Tibial nerve (tissue), 4 donors: ENCODE measurements around the gene MIA2. TPM values are rescaled to one million over a fixed set of nuclear protein-coding genes. Genes with fewer than 3 reads are reported as not detected.
"Not testable (repeated sequence)": the region's sequence is repeated elsewhere in the genome, so short reads cannot be mapped to it uniquely, and the experiment has no call there.

Source experiments
- DNase-seq, 2 donors: peaks; one replicate each; pipeline ENCODE4 v3.0.0-alpha.2; 2019; ENCODE audit warnings: low spot score in 2 of 2
- H3K27ac ChIP-seq, 4 donors: fragments of 200-600 bp; sonication (generic) in 3 of 4; one replicate each; pipeline ENCODE4 v1.5.1; 2017 to 2019; ENCODE audit warnings: mild to moderate bottlenecking in 1 of 4
- H3K27me3 ChIP-seq, 2 donors: fragments of 200-600 bp; sonication (generic) in 1 of 2; one replicate each; pipeline versions ENCODE4 v1.5.1 to v1.6.0; 2017 to 2019
- H3K36me3 ChIP-seq, 3 donors: fragments of 200-600 bp; sonication (generic); one replicate each; pipeline ENCODE4 v1.5.1; 2018 to 2019
- H3K4me1 ChIP-seq, 4 donors: fragments of 200-600 bp; sonication (generic) in 3 of 4; one replicate each; pipeline ENCODE4 v1.5.1; 2017 to 2019
- H3K4me3 ChIP-seq, 4 donors: fragments of 200-600 bp; sonication (generic) in 3 of 4; one replicate each; pipeline ENCODE4 v1.5.1; 2017 to 2019; ENCODE audit warnings: mild to moderate bottlenecking in 1 of 4, moderate library complexity in 1 of 4
- H3K9me3 ChIP-seq, 4 donors: fragments of 200-600 bp; sonication (generic) in 3 of 4; one replicate each; pipeline ENCODE4 v1.5.1; 2017 to 2019
- EP300 ChIP-seq, 2 donors: sonication (generic); formaldehyde crosslinking; IDR thresholded peaks; one replicate each; pipeline ENCODE4 v1.6.1; 2017; ENCODE audit warnings: antibody characterized with exemption in 2 of 2, mild to moderate bottlenecking in 1 of 2
- POLR2A ChIP-seq, 2 donors: fragments of 450-650 bp; IDR thresholded peaks; one replicate each; pipeline ENCODE4 v1.6.1; 2017; ENCODE audit warnings: antibody characterized with exemption in 2 of 2, mild to moderate bottlenecking in 2 of 2, moderate library complexity in 2 of 2
- WGBS, 2 donors: methylation state at CpG; one replicate each; pipeline ENCODE4 v1.1.5; 2018; 5-methylcytosine and 5-hydroxymethylcytosine counted together
- total RNA-seq, 4 donors: library from RNA; depleted of rRNA; stranded (reverse); fragments of >200 nt; gene quantifications; one replicate each; pipeline ENCODE4 v1.1.0, GENCODE V29; 2016
- TF ChIP-seq, protein P1 (sequence below), 5 experiments: fragments of 200-600 bp in 3 of 5; fragments of 450-650 bp in 2 of 5; sonication (generic) in 3 of 5; IDR thresholded peaks; one replicate each; pipeline ENCODE4 v1.5.1; 2016 to 2019; ENCODE audit warnings: antibody characterized with exemption in 5 of 5, mild to moderate bottlenecking in 3 of 5, moderate library complexity in 2 of 5

MIA2 gene
- total RNA-seq, 4 donors from 2014 or later = 14.7 to 22.2 (median 16.3) TPM

DNA sequence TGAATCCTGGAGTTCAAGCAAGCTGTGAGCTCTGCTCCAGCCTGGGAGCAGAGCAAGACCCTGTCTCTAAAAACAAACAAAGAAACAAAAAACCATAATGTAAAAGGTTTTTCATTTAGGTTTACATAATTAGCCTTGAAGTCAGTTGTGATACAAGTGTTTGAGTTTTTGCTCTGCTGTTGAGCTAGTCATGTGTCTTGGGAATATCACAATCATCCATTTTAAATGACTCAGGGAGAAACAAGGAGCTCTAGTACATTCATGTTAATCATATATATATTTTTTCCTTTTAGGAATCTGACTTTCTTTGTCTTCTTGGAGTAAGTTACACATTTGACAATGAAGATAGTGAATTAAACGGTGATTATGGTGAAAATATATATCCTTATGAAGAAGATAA lies 12.9 kb downstream of the MIA2 start:
- no peaks in the 10 kb centered on the region for H3K9me3 ChIP-seq
- no peak overlapping the region for H3K27ac ChIP-seq
- H3K36me3 ChIP-seq = no peaks in the 10 kb centered on the region
- no peaks in the 10 kb centered on the region for H3K4me1 ChIP-seq
- TF ChIP-seq, protein P1, sequence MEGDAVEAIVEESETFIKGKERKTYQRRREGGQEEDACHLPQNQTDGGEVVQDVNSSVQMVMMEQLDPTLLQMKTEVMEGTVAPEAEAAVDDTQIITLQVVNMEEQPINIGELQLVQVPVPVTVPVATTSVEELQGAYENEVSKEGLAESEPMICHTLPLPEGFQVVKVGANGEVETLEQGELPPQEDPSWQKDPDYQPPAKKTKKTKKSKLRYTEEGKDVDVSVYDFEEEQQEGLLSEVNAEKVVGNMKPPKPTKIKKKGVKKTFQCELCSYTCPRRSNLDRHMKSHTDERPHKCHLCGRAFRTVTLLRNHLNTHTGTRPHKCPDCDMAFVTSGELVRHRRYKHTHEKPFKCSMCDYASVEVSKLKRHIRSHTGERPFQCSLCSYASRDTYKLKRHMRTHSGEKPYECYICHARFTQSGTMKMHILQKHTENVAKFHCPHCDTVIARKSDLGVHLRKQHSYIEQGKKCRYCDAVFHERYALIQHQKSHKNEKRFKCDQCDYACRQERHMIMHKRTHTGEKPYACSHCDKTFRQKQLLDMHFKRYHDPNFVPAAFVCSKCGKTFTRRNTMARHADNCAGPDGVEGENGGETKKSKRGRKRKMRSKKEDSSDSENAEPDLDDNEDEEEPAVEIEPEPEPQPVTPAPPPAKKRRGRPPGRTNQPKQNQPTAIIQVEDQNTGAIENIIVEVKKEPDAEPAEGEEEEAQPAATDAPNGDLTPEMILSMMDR (IDR thresholded peaks at IDR 0.05) = no peak
- no peak for TF ChIP-seq EP300 (IDR thresholded peaks at IDR 0.05)
- WGBS, 2 donors = 91 to 94% methylated on average over 1 of the region's 1 CpG
- no peak for DNase-seq
- no peak overlapping the region for H3K4me3 ChIP-seq
- no peaks in the 10 kb centered on the region for H3K27me3 ChIP-seq

DNA sequence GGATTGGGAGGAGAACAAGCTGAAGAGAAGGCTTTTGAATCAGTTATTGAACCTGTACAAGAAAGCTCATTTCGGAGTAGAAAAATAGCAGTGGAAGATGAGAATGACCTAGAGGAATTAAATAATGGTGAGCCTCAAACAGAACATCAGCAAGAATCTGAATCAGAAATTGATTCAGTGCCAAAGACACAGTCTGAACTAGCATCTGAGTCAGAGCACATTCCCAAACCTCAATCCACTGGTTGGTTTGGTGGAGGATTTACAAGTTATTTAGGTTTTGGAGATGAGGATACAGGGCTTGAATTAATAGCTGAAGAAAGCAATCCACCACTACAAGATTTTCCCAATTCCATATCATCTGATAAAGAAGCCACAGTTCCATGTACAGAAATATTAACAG lies 13.5 kb downstream of the MIA2 start:
- TF ChIP-seq, protein P1 (IDR thresholded peaks at IDR 0.05) = no peak
- no peak for TF ChIP-seq EP300 (IDR thresholded peaks at IDR 0.05)
- TF ChIP-seq POLR2A (IDR thresholded peaks at IDR 0.05) = no peak
- no peaks in the 10 kb centered on the region for H3K27me3 ChIP-seq
- no peaks in the 10 kb centered on the region for H3K4me1 ChIP-seq
- 82 to 92% methylated on average over 1 of the region's 1 CpG for WGBS, 2 donors
- H3K36me3 ChIP-seq = no peaks in the 10 kb centered on the region
- H3K9me3 ChIP-seq = no peaks in the 10 kb centered on the region
- no peak overlapping the region for H3K4me3 ChIP-seq
- DNase-seq = no peak
- no peak overlapping the region for H3K27ac ChIP-seq

DNA sequence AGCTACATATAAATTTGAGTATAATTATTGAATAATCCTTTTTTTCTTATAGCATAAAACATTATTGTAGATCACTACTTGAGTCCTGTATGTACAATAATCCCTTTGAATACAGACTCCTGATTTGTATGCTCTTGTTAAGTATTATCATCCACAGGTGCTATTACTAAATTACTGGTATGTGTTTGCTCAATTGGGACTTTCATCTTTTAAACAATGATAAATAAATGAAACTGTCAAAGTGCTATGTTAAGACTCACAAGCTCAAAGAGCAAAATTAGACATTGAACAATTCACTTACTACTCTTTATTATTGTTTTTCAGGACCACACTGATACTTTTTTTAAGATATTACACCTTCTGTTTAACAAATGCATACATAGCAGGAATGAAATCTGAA lies 17.8 kb downstream of the MIA2 start:
- H3K9me3 ChIP-seq = no peaks in the 10 kb centered on the region
- H3K27me3 ChIP-seq = no peaks in the 10 kb centered on the region
- no peaks in the 10 kb centered on the region for H3K36me3 ChIP-seq
- DNase-seq = no peak
- H3K4me3 ChIP-seq = no peak overlapping the region
- H3K4me1 ChIP-seq = no peaks in the 10 kb centered on the region
- no peak for TF ChIP-seq EP300 (IDR thresholded peaks at IDR 0.05)
- TF ChIP-seq, protein P1 (IDR thresholded peaks at IDR 0.05) = no peak
- TF ChIP-seq POLR2A (IDR thresholded peaks at IDR 0.05) = no peak
- H3K27ac ChIP-seq = no peak overlapping the region

DNA sequence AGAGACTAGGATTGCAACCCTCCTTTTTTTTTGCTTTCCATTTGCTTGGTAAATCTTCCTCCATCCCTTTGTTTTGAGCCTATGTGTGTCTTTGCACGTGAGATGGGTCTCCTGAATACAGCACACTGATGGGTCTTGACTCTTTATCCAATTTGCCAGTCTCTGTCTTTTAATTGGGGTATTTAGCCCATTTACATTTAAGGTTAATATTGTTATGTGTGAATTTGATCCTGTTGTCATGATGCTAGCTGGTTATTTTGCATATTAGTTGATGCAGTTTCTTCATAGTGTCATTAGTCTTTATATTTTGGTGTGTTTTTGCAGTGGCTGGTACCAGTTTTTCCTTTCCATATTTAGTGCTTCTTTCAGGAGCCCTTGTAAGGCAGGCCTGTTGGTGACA lies 23.7 kb downstream of the MIA2 start:
- not testable (repeated sequence) for DNase-seq, H3K27ac ChIP-seq
- 88 to 92% methylated on average over 1 of the region's 1 CpG for WGBS, 2 donors

DNA sequence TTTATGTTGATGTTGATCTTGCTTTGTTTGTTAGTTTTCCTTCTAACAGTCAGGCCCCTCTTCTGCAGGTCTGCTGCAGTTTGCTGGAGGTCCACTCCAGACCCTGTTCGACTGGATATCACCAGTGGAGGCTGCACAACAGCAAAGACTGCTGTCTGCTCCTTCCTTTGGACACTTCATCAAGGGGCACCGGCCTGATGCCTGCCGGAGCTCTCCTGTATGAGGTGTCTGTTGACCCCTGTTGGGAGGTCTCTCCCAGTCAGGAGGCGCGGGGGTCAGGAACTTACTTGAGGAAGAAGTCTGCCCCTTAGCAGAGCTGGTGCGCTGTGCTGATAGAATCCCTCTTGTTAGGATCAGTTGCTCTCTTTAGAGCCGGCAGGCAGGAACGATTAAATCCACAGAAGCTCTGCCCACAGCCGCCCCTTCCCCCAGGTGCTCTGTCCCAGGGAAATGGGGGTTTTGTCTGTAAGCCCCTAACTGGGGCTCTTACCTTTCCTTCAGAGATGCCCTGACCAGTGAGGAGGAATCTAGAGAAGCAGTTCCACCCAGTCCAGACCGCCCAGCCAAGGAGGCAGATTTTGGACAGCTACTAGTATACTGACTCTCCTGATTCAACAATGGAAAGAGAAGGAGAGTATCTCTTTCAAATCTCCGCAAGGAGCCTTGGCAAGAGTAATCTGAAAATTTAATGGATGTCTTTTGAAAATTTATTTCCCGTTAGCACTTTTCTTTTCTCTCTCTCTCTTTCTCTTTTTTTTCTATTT lies 25.2 kb downstream of the MIA2 start:
- TF ChIP-seq, protein P1 (IDR thresholded peaks at IDR 0.05) = no peak
- TF ChIP-seq POLR2A (IDR thresholded peaks at IDR 0.05) (no peak), EP300 (IDR thresholded peaks at IDR 0.05) (no peak)
- 83 to 84% methylated on average over 12 of the region's 12 CpGs for WGBS, 2 donors
- Histone ChIP-seq H3K4me3 (no peak overlapping the region), H3K9me3 (peaks cover 0 to 15% (median 0%) of the 10 kb centered on the region in 4 donors), H3K36me3 (no peaks in the 10 kb centered on the region), H3K27ac (no peak overlapping the region), H3K27me3 (no peaks in the 10 kb centered on the region), H3K4me1 (no peaks in the 10 kb centered on the region)
- DNase-seq = no peak

More for the DNA sequence above, 23.7 kb downstream of the MIA2 start:
- H3K4me1 ChIP-seq, H3K4me3 ChIP-seq, H3K36me3 ChIP-seq, H3K27me3 ChIP-seq: not testable (repeated sequence)
- peaks cover 0 to 14% (median 0%) of the 10 kb centered on the region in 4 donors for H3K9me3 ChIP-seq

DNA sequence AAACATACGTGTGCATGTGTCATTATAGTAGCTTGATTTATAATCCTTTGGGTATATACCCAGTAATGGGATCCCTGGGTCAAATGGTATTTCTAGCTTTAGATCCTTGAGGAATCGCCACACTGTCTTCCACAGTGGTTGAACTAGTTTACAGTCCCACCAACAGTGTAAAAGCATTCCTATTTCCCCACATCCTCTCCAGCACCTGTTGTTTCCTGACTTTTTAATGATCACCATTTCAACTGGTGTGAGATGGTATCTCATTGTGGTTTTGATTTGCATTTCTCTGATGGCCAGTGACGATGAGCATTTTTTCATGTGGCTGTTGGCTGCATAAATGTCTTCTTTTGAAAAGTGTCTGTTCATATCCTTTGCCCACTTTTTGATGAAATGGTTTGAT lies 26.4 kb downstream of the MIA2 start:
- 82 to 98% methylated on average over 3 of the region's 3 CpGs for WGBS, 2 donors

DNA sequence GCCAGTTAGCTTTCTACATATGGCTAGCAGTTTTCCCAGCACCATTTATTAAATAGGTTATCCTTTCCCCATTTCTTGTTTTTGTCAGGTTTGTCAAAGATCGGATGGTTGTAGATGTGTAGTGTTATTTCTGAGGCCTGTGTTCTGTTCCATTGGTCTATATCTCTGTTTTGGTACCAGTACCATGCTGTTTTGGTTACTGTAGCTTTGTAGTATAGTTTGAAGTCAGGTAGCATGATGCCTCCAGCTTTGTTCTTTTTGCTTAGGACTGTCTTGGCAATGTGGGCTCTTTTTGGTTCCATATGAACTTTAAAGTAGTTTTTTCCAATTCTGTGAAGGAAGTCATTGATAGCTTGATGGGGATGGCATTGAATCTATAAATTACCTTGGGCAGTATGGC lies 28.5 kb downstream of the MIA2 start:
- peaks cover 0 to 15% (median 5%) of the 10 kb centered on the region in 4 donors for H3K4me1 ChIP-seq
- not testable (repeated sequence) for DNase-seq, H3K27me3 ChIP-seq, H3K27ac ChIP-seq, H3K4me3 ChIP-seq, H3K36me3 ChIP-seq
- peaks cover 0 to 13% (median 0%) of the 10 kb centered on the region in 4 donors for H3K9me3 ChIP-seq
- WGBS, 2 donors = 92 to 98% methylated on average over 1 of the region's 1 CpG

More for the DNA sequence above, 26.4 kb downstream of the MIA2 start:
- H3K4me1 ChIP-seq, H3K4me3 ChIP-seq, H3K36me3 ChIP-seq, H3K27ac ChIP-seq, DNase-seq, H3K27me3 ChIP-seq: not testable (repeated sequence)
- H3K9me3 ChIP-seq = peaks cover 0 to 15% (median 0%) of the 10 kb centered on the region in 4 donors
